Esophagus muscularis mucosa (tissue), 4 donors: Measurements from ENCODE around the gene RFX3. TPM values are rescaled to one million over a fixed set of nuclear protein-coding genes. Genes with fewer than 3 reads are reported as not detected.

ENCODE experiments used
- DNase-seq: peaks from one replicate; pipeline ENCODE4 v3.0.0-alpha.2; 2017; ENCODE audit errors: extremely low spot score
- H3K27ac ChIP-seq, 4 donors: fragments of 200-600 bp; sonication (generic); replicated peaks in 1 of 4; 1 replicate in 3 of 4; 2 replicates in 1 of 4; pipeline ENCODE4 v1.5.1; 2016 to 2019; ENCODE audit warnings: mild to moderate bottlenecking in 1 of 4
- H3K27me3 ChIP-seq, 4 donors: fragments of 200-600 bp; sonication (generic); one replicate each; pipeline versions ENCODE4 v1.5.1 to v1.6.0; 2016 to 2019
- H3K36me3 ChIP-seq, 4 donors: fragments of 200-600 bp; sonication (generic); one replicate each; pipeline ENCODE4 v1.5.1; 2016 to 2019
- H3K4me1 ChIP-seq, 4 donors: fragments of 200-600 bp; sonication (generic); one replicate each; pipeline ENCODE4 v1.5.1; 2016 to 2019
- H3K4me3 ChIP-seq, 4 donors: fragments of 200-600 bp; sonication (generic); 1 replicate in 2 of 4; 2 replicates in 2 of 4; pipeline ENCODE4 v1.5.1; 2016 to 2019; ENCODE audit warnings: mild to moderate bottlenecking in 4 of 4, moderate library complexity in 1 of 4
- H3K9me3 ChIP-seq, 4 donors: fragments of 200-600 bp; sonication (generic); 1 replicate in 3 of 4; 2 replicates in 1 of 4; pipeline ENCODE4 v1.5.1; 2016 to 2019
- CTCF ChIP-seq, 3 experiments: fragments of 200-600 bp in 2 of 3; fragments of 450-650 bp in 1 of 3; sonication (generic) in 2 of 3; IDR thresholded peaks; one replicate each; pipeline ENCODE4 v1.5.1; 2017 to 2019; ENCODE audit warnings: antibody characterized with exemption in 3 of 3, mild to moderate bottlenecking in 2 of 3, moderate library complexity in 1 of 3
- EP300 ChIP-seq: sonication (generic); formaldehyde crosslinking; IDR thresholded peaks from one replicate; pipeline ENCODE4 v1.6.1; 2017; ENCODE audit warnings: antibody characterized with exemption
- POLR2A ChIP-seq: fragments of 450-650 bp; IDR thresholded peaks from one replicate; pipeline ENCODE4 v1.6.1; 2017; ENCODE audit warnings: antibody characterized with exemption, moderate library complexity, mild to moderate bottlenecking, low read depth
- POLR2AphosphoS5 ChIP-seq, 2 donors: sonication (generic); formaldehyde crosslinking; IDR thresholded peaks; one replicate each; pipeline ENCODE4 v1.6.1; 2017; ENCODE audit warnings: antibody characterized with exemption in 2 of 2
- whole genome bisulfite sequencing: methylation state at CpG from one replicate; pipeline ENCODE4 v1.1.5; 2018; 5-methylcytosine and 5-hydroxymethylcytosine counted together
- intact Hi-C: fragments of 100-400 bp; cut with DNase I; formaldehyde crosslinking; loops from one replicate; pipeline ENCODE4 v1.15.1; 2023
- total RNA-seq, 4 donors: library from RNA; depleted of rRNA; stranded (reverse); fragments of >200 nt; gene quantifications; one replicate each; pipeline versions ENCODE4 v1.1.0 to v1.2.1, GENCODE V29; 2016

Gene RFX3
- total RNA-seq, 4 donors from 2014 or later = 4.5 to 7.9 (median 5.5) TPM

DNA sequence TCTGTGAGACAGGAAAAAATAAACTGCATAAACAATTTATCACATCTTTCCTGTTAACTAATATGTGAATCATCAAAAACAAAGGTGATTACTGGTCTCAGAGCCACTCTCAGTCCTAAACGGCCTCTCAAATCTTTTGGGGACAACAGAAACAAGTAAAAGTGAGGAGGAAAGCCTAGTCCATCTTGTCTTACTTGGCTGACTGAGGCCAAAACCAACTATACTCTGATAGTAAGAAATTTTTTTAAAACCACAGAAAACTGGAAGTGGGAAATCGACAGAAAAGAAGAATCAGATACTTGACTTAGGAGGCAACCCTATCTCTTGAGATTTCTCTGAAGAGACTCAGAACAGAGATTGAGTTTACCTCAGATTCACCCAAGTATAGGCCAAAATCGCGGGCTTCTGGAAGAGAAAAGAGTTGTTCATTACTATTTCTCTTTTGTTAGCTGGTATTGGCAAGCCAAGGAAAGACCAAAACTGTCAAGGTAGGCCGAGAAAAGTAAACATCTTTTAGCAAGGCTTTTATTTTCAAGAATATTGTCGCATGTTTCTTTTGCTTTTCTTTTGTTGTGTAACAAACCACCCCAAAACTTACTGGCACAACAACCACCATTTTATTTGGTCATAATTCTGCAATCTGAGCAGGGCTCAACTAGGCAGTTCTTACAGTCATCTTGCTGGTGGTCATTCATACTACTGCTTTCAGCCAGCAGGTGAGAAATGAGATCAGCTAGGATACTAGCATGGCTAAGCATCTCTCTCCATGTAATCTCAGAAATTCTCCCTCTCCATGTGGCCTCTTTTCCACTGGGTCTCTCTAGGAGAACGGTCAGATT is 46.1 kb downstream of the RFX3 start:
- intact Hi-C loops = no loop called here
- Histone ChIP-seq H3K4me3 (no peak overlapping the region), H3K27ac (no peak overlapping the region), H3K9me3 (peaks cover 0 to 7% (median 5%) of the 10 kb centered on the region in 4 donors), H3K27me3 (no peaks in the 10 kb centered on the region), H3K36me3 (peaks cover 0 to 6% (median 0%) of the 10 kb centered on the region in 4 donors), H3K4me1 (no peaks in the 10 kb centered on the region)
- WGBS = 82% methylated on average over 7 of the region's 7 CpGs
- DNase-seq = no peak
- TF ChIP-seq CTCF (IDR thresholded peaks at IDR 0.05) (no peak), POLR2A (no peak), EP300 (no peak), POLR2AphosphoS5 (IDR thresholded peaks at IDR 0.05) (no peak)

DNA sequence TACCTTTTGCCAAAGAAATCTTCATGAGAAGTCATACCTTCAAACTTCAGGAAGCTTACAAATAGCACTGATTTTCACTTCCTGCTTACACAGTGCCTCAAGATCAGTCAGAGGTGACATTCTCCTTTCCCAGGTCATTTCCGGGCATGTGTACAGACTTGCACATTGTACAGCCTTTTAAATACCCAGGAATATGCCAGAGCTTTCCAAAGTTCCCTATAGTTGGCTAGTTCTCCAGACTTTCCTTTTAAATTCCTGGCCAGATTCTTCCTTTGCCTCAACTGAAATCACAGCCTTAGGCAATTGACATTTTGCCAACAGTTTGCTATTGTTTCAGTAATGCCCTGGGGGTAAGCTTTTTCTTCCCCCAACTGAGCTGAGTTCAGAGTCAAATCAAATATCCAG is 47.2 kb downstream of the RFX3 start:
- 88% methylated on average over 1 of the region's 1 CpG for WGBS
- no peaks in the 10 kb centered on the region for H3K27me3 ChIP-seq
- peaks cover 0 to under 1% (median 0%) of the 10 kb centered on the region in 4 donors for H3K4me1 ChIP-seq
- intact Hi-C loops = no loop called here
- DNase-seq = no peak
- H3K36me3 ChIP-seq = no peaks in the 10 kb centered on the region
- no peak overlapping the region for H3K4me3 ChIP-seq
- TF ChIP-seq POLR2AphosphoS5 (IDR thresholded peaks at IDR 0.05) = no peak
- H3K9me3 ChIP-seq = peaks cover 0 to 7% (median 5%) of the 10 kb centered on the region in 4 donors
- no peak overlapping the region for H3K27ac ChIP-seq

- DNase-seq = no peak
- Histone ChIP-seq H3K4me3 (no peak overlapping the region), H3K36me3 (no peaks in the 10 kb centered on the region), H3K27ac (no peak overlapping the region), H3K4me1 (peaks cover 0 to 11% (median 0%) of the 10 kb centered on the region in 4 donors), H3K9me3 (peaks cover 0 to 7% (median 5%) of the 10 kb centered on the region in 4 donors), H3K27me3 (no peaks in the 10 kb centered on the region)
- 91% methylated on average over 4 of the region's 4 CpGs for WGBS
- intact Hi-C loops = no loop called here
- TF ChIP-seq POLR2AphosphoS5 (IDR thresholded peaks at IDR 0.05) (no peak), EP300 (no peak), POLR2A (no peak), CTCF (IDR thresholded peaks at IDR 0.05) (no peak)
Observed at GRCh38 chr9:3477236-3477834, 48.5 kb downstream of the RFX3 start.

GRCh38 chr9:3475300-3476020 is 50.3 kb downstream of the RFX3 start:
- DNase-seq = no peak
- Histone ChIP-seq H3K36me3 (no peaks in the 10 kb centered on the region), H3K4me3 (no peak overlapping the region), H3K4me1 (peaks cover 5 to 11% (median 8%) of the 10 kb centered on the region in 4 donors), H3K27ac (no peak overlapping the region), H3K27me3 (no peaks in the 10 kb centered on the region), H3K9me3 (peaks cover 0 to 7% (median 5%) of the 10 kb centered on the region in 4 donors)
- intact Hi-C loops = no loop called here
- 93% methylated on average over 14 of the region's 14 CpGs for WGBS
- TF ChIP-seq POLR2AphosphoS5 (IDR thresholded peaks at IDR 0.05) (no peak), CTCF (IDR thresholded peaks at IDR 0.05) (no peak)

- H3K9me3 ChIP-seq = peaks cover 0 to 7% (median 5%) of the 10 kb centered on the region in 4 donors
- H3K4me3 ChIP-seq = no peak overlapping the region
- H3K4me1 ChIP-seq = peaks cover 5 to 11% (median 8%) of the 10 kb centered on the region in 4 donors
- H3K36me3 ChIP-seq = no peaks in the 10 kb centered on the region
- no peaks in the 10 kb centered on the region for H3K27me3 ChIP-seq
- TF ChIP-seq CTCF (IDR thresholded peaks at IDR 0.05) = no peak
- no peak for TF ChIP-seq POLR2AphosphoS5 (IDR thresholded peaks at IDR 0.05)
- no peak for TF ChIP-seq POLR2A
- no peak for TF ChIP-seq EP300
- H3K27ac ChIP-seq = no peak overlapping the region
- no peak for DNase-seq
- 98% methylated on average over 2 of the region's 2 CpGs for WGBS
- intact Hi-C loops = no loop called here
Observed at GRCh38 chr9:3474821-3475220, 51.0 kb downstream of the RFX3 start.
